Measurements from ENCODE around the gene LRRC71.

DNA sequence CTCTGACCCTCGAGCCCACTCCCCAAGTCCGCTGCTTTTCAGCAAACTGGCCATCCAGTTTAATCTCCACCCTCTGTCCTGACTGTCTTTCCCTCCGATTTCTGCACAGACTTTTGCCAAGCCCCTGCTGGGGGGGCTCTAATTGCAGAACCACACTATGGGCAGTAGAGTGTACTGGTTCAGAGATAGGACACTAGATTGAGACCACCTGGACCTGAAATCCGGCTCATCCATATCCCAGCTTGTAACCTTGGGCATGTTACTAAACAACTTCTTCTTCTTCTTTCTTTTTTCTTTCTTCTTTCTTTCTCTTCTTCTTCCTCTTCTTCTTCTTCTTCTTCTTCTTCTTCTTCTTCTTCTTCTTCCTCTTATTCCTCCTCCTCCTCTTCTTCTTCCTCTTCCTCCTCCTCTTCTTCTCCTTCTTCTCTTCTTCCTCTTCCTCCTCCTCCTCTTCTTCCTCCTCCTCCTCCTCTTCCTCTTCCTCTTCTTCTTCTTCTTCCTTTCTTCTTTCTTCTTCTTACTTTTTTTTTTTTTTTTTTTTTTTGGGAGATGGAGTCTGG, 7.7 kb downstream of the LRRC71 start:
- TF ChIP-seq POLR2A (IDR thresholded peaks at IDR 0.05) = no peak
- TF ChIP-seq, protein P1, sequence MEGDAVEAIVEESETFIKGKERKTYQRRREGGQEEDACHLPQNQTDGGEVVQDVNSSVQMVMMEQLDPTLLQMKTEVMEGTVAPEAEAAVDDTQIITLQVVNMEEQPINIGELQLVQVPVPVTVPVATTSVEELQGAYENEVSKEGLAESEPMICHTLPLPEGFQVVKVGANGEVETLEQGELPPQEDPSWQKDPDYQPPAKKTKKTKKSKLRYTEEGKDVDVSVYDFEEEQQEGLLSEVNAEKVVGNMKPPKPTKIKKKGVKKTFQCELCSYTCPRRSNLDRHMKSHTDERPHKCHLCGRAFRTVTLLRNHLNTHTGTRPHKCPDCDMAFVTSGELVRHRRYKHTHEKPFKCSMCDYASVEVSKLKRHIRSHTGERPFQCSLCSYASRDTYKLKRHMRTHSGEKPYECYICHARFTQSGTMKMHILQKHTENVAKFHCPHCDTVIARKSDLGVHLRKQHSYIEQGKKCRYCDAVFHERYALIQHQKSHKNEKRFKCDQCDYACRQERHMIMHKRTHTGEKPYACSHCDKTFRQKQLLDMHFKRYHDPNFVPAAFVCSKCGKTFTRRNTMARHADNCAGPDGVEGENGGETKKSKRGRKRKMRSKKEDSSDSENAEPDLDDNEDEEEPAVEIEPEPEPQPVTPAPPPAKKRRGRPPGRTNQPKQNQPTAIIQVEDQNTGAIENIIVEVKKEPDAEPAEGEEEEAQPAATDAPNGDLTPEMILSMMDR (IDR thresholded peaks at IDR 0.05) = no peak

Measured in Peyer's patch (tissue), 4 donors.